Mammary epithelial cell (primary cell): ENCODE data around the gene INPP5A.

ENCODE experiments used
- CTCF ChIP-seq, 2 donors: IDR thresholded peaks in 1 of 2; conservative IDR thresholded peaks in 1 of 2; 2 replicates each; pipeline ENCODE4 v1.5.1; 2011 to 2012; ENCODE audit warnings: inconsistent platforms in 2 of 2, low read length in 2 of 2, mild to moderate bottlenecking in 2 of 2, control low read depth in 1 of 2, low read depth in 1 of 2; ENCODE audit not compliant: insufficient read depth in 1 of 2; ENCODE audit errors: extremely low read depth in 1 of 2
- EZH2 ChIP-seq: IDR thresholded peaks from 2 replicates; pipeline ENCODE4 v1.6.1; 2012; ENCODE audit warnings: low read length, inconsistent platforms, borderline replicate concordance

GRCh38 chr10:132813001-132813401 lies 275.4 kb downstream of the INPP5A start:
- no peak for TF ChIP-seq CTCF (conservative IDR thresholded peaks at IDR 0.05 in 1 of 2, IDR thresholded peaks at IDR 0.05 in 1 of 2; ENCODE audit: extremely low read depth in 1 of 2, insufficient read depth in 1 of 2, low read depth in 1 of 2, low read length in 2 of 2)
- no peak for TF ChIP-seq EZH2
